ENCODE results near the gene NFIA. TPM values are rescaled to one million over a fixed set of nuclear protein-coding genes. Genes with fewer than 3 reads are reported as not detected.
A peak's percentile ranks its signal among the peaks of the same experiment; 100 is the strongest.

Gene NFIA
- total RNA-seq, 2 donors from 2014 or later: 61.4 to 86.3 TPM

- TF ChIP-seq POLR2A (IDR thresholded peaks at IDR 0.05) (no peak), POLR2AphosphoS5 (IDR thresholded peaks at IDR 0.05) (no peak)
- TF ChIP-seq, protein P1, sequence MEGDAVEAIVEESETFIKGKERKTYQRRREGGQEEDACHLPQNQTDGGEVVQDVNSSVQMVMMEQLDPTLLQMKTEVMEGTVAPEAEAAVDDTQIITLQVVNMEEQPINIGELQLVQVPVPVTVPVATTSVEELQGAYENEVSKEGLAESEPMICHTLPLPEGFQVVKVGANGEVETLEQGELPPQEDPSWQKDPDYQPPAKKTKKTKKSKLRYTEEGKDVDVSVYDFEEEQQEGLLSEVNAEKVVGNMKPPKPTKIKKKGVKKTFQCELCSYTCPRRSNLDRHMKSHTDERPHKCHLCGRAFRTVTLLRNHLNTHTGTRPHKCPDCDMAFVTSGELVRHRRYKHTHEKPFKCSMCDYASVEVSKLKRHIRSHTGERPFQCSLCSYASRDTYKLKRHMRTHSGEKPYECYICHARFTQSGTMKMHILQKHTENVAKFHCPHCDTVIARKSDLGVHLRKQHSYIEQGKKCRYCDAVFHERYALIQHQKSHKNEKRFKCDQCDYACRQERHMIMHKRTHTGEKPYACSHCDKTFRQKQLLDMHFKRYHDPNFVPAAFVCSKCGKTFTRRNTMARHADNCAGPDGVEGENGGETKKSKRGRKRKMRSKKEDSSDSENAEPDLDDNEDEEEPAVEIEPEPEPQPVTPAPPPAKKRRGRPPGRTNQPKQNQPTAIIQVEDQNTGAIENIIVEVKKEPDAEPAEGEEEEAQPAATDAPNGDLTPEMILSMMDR (IDR thresholded peaks at IDR 0.05): no peak
- peak overlapping the region; percentile 87 to 96 for H3K4me3 ChIP-seq
- H3K36me3 ChIP-seq: no peaks in the 10 kb centered on the region
- intact Hi-C loops (cut with DNase I): loop anchor here (2.0 to 10.0 kb wide), 6 partner anchors 133 to 801 kb away; no protein-coding TSS in a partner anchor
- peak overlapping the region; percentile 95 to 96 for H3K27ac ChIP-seq
- WGBS: 30% methylated on average over 4 of the region's 4 CpGs
- H3K27me3 ChIP-seq (replicated peaks; ENCODE audit: insufficient read depth): no peaks in the 10 kb centered on the region
- DNase-seq (ENCODE audit: low spot score): no peak
- H3K9me3 ChIP-seq: no peaks in the 10 kb centered on the region
- H3K4me1 ChIP-seq (replicated peaks): peaks cover 6% of the 10 kb centered on the region
Observed at GRCh38 chr1:61051443-61051718, 31.0 kb upstream of the NFIA start.

GRCh38 chr1:61051719-61052394 lies 30.5 kb upstream of the NFIA start:
- no peak for TF ChIP-seq POLR2AphosphoS5 (IDR thresholded peaks at IDR 0.05)
- TF ChIP-seq, protein P1 (IDR thresholded peaks at IDR 0.05): no peak
- no peak for TF ChIP-seq POLR2A (IDR thresholded peaks at IDR 0.05)
- intact Hi-C loops (cut with DNase I): loop anchor here (2.0 to 10.0 kb wide), 7 partner anchors 27 to 800 kb away; no protein-coding TSS in a partner anchor
- no peaks in the 10 kb centered on the region for H3K27me3 ChIP-seq (replicated peaks; ENCODE audit: insufficient read depth)
- no peaks in the 10 kb centered on the region for H3K9me3 ChIP-seq
- no peaks in the 10 kb centered on the region for H3K36me3 ChIP-seq
- H3K27ac ChIP-seq: peak overlapping the region; percentile 95 to 96
- DNase-seq (ENCODE audit: low spot score): no peak
- no peak overlapping the region for H3K4me3 ChIP-seq
- WGBS: 69% methylated on average over 23 of the region's 23 CpGs
- peaks cover 6% of the 10 kb centered on the region for H3K4me1 ChIP-seq (replicated peaks)

- Histone ChIP-seq H3K9me3 (no peaks in the 10 kb centered on the region), H3K36me3 (no peaks in the 10 kb centered on the region), H3K27ac (peak overlapping the region; percentile 95 to 96), H3K27me3 (replicated peaks; ENCODE audit: insufficient read depth) (no peaks in the 10 kb centered on the region), H3K4me1 (replicated peaks) (peaks cover 6% of the 10 kb centered on the region), H3K4me3 (no peak overlapping the region)
- TF ChIP-seq POLR2AphosphoS5 (IDR thresholded peaks at IDR 0.05) (no peak), POLR2A (IDR thresholded peaks at IDR 0.05) (no peak)
- TF ChIP-seq, protein P1 (IDR thresholded peaks at IDR 0.05): no peak
- no peak for DNase-seq (ENCODE audit: low spot score)
- intact Hi-C loops (cut with DNase I): loop anchor here (2.0 to 10.0 kb wide), 6 partner anchors 26 to 800 kb away; no protein-coding TSS in a partner anchor
- WGBS: 72% methylated on average over 10 of the region's 10 CpGs
Observed at GRCh38 chr1:61052395-61053225, 29.8 kb upstream of the NFIA start.

DNA sequence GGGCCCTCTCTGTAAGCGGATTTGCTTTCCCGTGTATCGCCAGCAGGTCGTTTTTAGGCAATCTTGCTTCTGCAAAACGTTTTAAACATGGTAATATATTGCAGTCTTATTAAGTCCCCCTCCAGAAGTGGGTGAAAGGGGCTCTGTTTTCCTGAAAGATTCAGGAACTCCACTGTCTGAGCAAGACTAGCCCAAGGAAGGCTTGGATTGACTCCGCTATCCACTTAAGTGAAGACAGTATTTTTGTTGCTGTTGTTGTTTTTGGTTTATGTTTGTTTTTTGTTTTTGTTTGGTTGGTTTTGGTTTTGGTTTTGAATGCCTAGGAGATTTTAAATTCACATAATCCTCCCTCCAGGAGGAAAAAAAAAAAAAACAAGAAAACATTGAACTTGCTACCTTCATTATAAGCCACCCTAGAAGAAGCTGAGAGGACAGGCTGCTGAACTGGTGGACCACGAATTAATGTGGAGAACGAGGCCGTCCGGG lies 29.1 kb upstream of the NFIA start:
- intact Hi-C loops (cut with DNase I): loop anchor here (2.0 to 10.0 kb wide), 6 partner anchors 26 to 799 kb away; no protein-coding TSS in a partner anchor
- no peak for TF ChIP-seq POLR2A (IDR thresholded peaks at IDR 0.05)
- no peak for TF ChIP-seq POLR2AphosphoS5 (IDR thresholded peaks at IDR 0.05)
- TF ChIP-seq, protein P1 (IDR thresholded peaks at IDR 0.05): no peak
- Histone ChIP-seq H3K27ac (peak overlapping the region; percentile 95 to 96), H3K9me3 (no peaks in the 10 kb centered on the region), H3K4me1 (replicated peaks) (peaks cover 6% of the 10 kb centered on the region), H3K36me3 (no peaks in the 10 kb centered on the region), H3K27me3 (replicated peaks; ENCODE audit: insufficient read depth) (no peaks in the 10 kb centered on the region), H3K4me3 (peak overlapping the region; percentile 22 to 29)
- no peak for DNase-seq (ENCODE audit: low spot score)
- WGBS: 54% methylated on average over 10 of the region's 10 CpGs

Measured in prostate gland (tissue), 2 donors.